Osteocyte (in vitro differentiated cells): ENCODE data around the gene ARHGAP8. TPM values are rescaled to one million over a fixed set of nuclear protein-coding genes. Genes with fewer than 3 reads are reported as not detected.
"Not testable (repeated sequence)": the region's sequence is repeated elsewhere in the genome, so short reads cannot be mapped to it uniquely, and the experiment has no call there.

Source experiments
- DNase-seq: peaks from one replicate; pipeline ENCODE4 v3.0.0; 2021; ENCODE audit warnings: mixed read lengths; ENCODE audit not compliant: unreplicated experiment; ENCODE audit errors: extremely low spot score
- H3K27ac Mint-ChIP-seq: one replicate; pipeline ENCODE4 v1.8.0; 2021; ENCODE audit warnings: mild to moderate bottlenecking, mixed read lengths; ENCODE audit not compliant: unreplicated experiment
- H3K27me3 Mint-ChIP-seq: one replicate; pipeline ENCODE4 v1.8.0; 2021; ENCODE audit warnings: mixed read lengths; ENCODE audit not compliant: unreplicated experiment
- H3K36me3 Mint-ChIP-seq: one replicate; pipeline ENCODE4 v1.8.0; 2021; ENCODE audit warnings: mixed read lengths; ENCODE audit not compliant: unreplicated experiment
- H3K4me1 Mint-ChIP-seq: one replicate; pipeline ENCODE4 v1.8.0; 2021; ENCODE audit warnings: mixed read lengths; ENCODE audit not compliant: unreplicated experiment
- H3K4me3 Mint-ChIP-seq: one replicate; pipeline ENCODE4 v1.8.0; 2021; ENCODE audit warnings: mild to moderate bottlenecking, moderate library complexity, mixed read lengths; ENCODE audit not compliant: unreplicated experiment
- H3K9me3 Mint-ChIP-seq: one replicate; pipeline ENCODE4 v1.8.0; 2021; ENCODE audit warnings: mixed read lengths; ENCODE audit not compliant: unreplicated experiment
- total RNA-seq: library from RNA; stranded (reverse); gene quantifications from 2 replicates; pipeline ENCODE4 v1.2.1, GENCODE V29; 2021
- TF ChIP-seq, protein P1 (sequence below): fragments of 200-600 bp; sonication (generic); IDR thresholded peaks from 2 replicates; pipeline ENCODE4 v1.5.0; 2021; ENCODE audit warnings: antibody characterized with exemption, mild to moderate bottlenecking, moderate library complexity

Gene ARHGAP8
- total RNA-seq, 1 donor from 2014 or later = 0.89 TPM

DNA sequence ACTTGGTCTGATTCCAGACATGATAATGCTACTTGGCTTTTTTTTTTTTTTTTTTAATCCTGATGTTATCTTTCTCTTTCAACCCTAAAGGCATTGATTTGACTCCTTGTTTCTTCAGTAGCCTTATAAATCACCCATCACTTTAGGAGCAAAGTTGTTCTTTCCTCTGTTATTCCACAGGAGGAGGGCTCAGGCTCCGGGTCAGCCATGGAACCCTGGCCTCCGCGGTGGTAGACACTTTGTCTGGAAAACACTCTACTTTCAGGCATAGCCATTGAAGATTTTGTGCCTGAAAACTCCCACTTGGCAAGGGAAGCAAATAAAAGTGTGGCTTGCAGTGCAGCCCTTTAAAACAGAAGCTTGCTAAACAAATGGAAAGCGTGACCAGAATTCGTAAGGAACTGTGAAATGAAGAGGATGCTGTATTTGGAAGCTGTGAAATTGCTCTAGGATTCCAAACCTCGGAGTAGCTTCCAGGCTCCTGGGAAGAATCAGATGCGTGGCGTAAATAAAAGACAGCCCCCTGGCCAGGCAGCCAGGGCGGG, 44.9 kb downstream of the ARHGAP8 start:
- no peaks in the 10 kb centered on the region for H3K4me1 Mint-ChIP-seq
- peaks cover 17% of the 10 kb centered on the region for H3K27me3 Mint-ChIP-seq
- no peaks in the 10 kb centered on the region for H3K9me3 Mint-ChIP-seq
- no peaks in the 10 kb centered on the region for H3K36me3 Mint-ChIP-seq
- H3K4me3 Mint-ChIP-seq = no peak overlapping the region
- no peak overlapping the region for H3K27ac Mint-ChIP-seq
- no peak for DNase-seq
- TF ChIP-seq, protein P1, sequence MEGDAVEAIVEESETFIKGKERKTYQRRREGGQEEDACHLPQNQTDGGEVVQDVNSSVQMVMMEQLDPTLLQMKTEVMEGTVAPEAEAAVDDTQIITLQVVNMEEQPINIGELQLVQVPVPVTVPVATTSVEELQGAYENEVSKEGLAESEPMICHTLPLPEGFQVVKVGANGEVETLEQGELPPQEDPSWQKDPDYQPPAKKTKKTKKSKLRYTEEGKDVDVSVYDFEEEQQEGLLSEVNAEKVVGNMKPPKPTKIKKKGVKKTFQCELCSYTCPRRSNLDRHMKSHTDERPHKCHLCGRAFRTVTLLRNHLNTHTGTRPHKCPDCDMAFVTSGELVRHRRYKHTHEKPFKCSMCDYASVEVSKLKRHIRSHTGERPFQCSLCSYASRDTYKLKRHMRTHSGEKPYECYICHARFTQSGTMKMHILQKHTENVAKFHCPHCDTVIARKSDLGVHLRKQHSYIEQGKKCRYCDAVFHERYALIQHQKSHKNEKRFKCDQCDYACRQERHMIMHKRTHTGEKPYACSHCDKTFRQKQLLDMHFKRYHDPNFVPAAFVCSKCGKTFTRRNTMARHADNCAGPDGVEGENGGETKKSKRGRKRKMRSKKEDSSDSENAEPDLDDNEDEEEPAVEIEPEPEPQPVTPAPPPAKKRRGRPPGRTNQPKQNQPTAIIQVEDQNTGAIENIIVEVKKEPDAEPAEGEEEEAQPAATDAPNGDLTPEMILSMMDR = no peak

DNA sequence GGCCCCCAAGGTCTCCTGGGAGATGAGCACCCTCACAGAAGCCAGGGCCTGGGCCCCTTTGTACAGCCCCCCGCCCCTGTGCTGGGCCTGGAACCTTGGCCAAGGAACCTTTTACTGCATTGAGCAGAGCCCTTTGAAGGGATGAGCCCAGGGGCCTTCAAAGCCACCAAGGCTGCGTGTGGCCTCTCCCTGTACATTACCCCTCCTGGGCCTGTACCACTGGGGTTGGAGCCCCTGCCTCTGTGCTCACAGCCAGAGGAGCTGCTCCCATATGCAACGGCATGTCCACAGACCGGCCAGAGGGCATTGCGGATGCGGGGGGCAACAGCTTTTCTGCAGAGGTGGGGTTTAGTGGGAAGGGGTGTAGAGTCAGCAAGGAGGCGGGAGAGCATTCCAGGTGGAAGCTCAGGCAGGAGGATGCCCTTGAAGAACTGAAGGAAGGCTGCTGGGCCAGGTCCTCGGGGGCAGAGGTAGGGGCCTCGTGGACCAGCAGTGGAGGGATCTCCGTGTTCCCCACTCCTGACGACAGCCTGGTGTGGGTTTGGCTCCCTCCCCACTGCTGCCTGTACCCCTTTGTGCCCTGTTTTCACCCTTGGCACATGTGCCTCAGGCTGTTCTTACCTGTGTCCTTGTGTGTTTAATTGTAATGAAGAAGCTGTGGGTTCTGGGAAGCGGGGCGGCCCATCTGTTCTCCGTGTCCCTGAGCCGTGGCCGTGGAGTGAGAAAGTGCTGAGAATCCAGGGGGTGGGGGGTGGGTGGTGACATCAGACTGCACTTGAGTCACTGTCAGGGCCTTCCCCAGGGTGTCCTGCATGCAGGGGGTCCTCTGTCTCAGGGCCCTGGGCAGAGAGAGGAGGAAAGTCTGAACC, 46.9 kb downstream of the ARHGAP8 start:
- no peak overlapping the region for H3K4me3 Mint-ChIP-seq
- DNase-seq = no peak
- H3K9me3 Mint-ChIP-seq = no peaks in the 10 kb centered on the region
- no peak overlapping the region for H3K27ac Mint-ChIP-seq
- H3K27me3 Mint-ChIP-seq = peaks cover 12% of the 10 kb centered on the region
- no peaks in the 10 kb centered on the region for H3K4me1 Mint-ChIP-seq
- H3K36me3 Mint-ChIP-seq = no peaks in the 10 kb centered on the region
- TF ChIP-seq, protein P1 = no peak

DNA sequence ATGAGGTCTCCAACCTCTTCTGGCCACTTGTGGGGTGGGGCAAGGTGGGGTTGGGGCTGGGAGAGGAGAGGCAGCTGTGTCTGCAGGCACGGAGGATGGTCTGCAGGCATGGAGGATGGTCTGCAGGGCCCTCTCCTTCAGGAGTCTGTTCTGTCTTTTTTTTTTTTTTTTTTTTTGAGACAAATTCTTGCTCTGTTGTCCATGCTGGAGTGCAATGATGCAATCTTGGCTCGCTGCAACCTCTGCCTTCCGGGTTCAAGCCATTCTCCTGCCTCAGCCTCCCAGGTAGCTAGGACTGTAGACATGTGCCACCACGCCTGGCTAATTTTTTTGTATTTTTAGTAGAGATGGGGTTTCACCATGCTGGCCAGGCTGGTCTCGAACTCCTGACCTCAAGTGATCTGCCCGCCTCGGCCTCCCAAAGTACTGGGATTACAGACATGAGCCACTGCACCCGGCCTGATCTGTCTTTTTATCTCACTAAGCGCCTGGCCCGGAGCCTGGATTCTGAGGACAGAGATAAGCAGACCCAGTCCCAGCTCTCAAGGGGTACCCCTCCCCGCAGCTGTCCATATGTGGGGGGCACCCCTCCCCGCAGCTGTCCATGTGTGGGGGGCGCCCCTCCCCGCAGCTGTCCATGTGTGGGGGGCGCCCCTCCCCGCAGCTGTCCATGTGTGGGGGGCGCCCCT, 47.7 kb downstream of the ARHGAP8 start:
- not testable (repeated sequence) for DNase-seq, H3K36me3 Mint-ChIP-seq, H3K4me1 Mint-ChIP-seq, H3K4me3 Mint-ChIP-seq, H3K9me3 Mint-ChIP-seq, H3K27ac Mint-ChIP-seq
- peaks cover 19% of the 10 kb centered on the region for H3K27me3 Mint-ChIP-seq

DNA sequence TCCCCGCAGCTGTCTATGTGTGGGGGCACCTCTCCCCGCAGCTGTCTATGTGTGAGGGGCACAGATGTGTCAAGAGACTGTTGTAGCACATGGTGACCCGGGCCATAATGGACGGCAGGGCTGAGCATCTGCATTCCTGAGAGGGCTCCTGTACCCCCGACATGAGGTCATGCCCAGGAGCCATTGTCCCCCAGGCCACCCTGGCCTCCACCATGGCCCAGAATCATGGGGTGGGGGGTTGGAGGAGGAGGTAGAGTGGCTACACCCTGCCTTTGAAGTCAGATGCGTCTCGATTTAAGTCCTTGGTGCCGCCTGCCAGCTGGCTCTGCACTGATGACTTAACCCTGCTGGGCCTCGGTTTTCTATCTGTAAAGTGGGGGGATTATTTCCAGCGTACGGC, 49.1 kb downstream of the ARHGAP8 start:
- Mint-ChIP-seq H3K36me3 (no peaks in the 10 kb centered on the region), H3K4me3 (no peak overlapping the region), H3K9me3 (no peaks in the 10 kb centered on the region), H3K27me3 (peaks cover 31% of the 10 kb centered on the region), H3K4me1 (no peaks in the 10 kb centered on the region), H3K27ac (no peak overlapping the region)
- DNase-seq = no peak
- TF ChIP-seq, protein P1 = no peak

DNA sequence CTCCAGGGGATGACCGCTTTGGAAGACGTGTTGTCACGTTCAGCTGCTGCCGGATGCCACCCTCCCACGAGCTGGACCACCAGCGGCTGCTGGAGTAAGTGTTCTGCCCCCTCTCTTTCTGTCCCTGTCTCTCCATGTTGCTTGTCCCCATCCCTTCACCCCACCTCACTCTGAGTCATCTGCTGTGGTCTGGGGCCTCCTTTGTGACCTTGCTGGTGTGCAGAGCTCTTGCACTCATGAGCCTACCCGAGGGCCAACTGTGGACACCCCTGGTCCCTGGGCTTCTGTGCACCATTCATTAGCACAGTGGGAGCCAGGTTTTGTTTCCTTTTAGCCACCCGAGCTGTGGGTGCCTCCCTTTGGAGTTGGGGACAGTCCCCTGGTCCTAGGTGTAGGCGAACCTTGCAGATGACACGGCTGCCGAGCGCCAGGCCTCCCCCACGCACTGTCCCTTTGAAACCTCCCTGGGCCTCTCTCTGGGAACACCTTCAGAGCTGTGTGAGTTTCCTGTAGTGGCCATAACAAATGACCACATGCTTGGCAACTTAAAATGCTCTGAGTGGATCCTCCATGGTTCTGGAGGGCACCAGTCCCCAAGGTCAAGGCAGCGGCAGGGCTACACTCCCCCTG, 49.8 kb downstream of the ARHGAP8 start:
- H3K27me3 Mint-ChIP-seq = peaks cover 25% of the 10 kb centered on the region
- no peaks in the 10 kb centered on the region for H3K36me3 Mint-ChIP-seq
- no peak overlapping the region for H3K27ac Mint-ChIP-seq
- H3K4me1 Mint-ChIP-seq = no peaks in the 10 kb centered on the region
- no peak for DNase-seq
- H3K9me3 Mint-ChIP-seq = no peaks in the 10 kb centered on the region
- no peak overlapping the region for H3K4me3 Mint-ChIP-seq
- TF ChIP-seq, protein P1 = no peak
